ENCODE measurements around the gene ACOXL.

ACOXL gene

GRCh38 chr2:111165084-111165483, 432.7 kb downstream of the ACOXL start:
- TF ChIP-seq CTCF (IDR thresholded peaks at IDR 0.05; ENCODE audit: control insufficient read depth, extremely low read depth, insufficient read depth), result no peak
- no peak for DNase-seq (ENCODE audit: low read depth)
- H3K4me3 ChIP-seq (ENCODE audit: low read depth, low read length), result no peak overlapping the region

GRCh38 chr2:111166115-111166514, 433.7 kb downstream of the ACOXL start:
- TF ChIP-seq CTCF (IDR thresholded peaks at IDR 0.05; ENCODE audit: control insufficient read depth, extremely low read depth, insufficient read depth), result no peak
- no peak for DNase-seq (ENCODE audit: low read depth)
- H3K4me3 ChIP-seq (ENCODE audit: low read depth, low read length), result no peak overlapping the region

- H3K4me3 ChIP-seq (ENCODE audit: low read depth, low read length), result no peak overlapping the region
- TF ChIP-seq CTCF (IDR thresholded peaks at IDR 0.05; ENCODE audit: control insufficient read depth, extremely low read depth, insufficient read depth), result no peak
- DNase-seq (ENCODE audit: low read depth), result no peak
These were observed 434.9 kb downstream of the ACOXL start for GRCh38 chr2:111167076-111167862.

GRCh38 chr2:111167863-111168162, 435.4 kb downstream of the ACOXL start:
- TF ChIP-seq CTCF (IDR thresholded peaks at IDR 0.05; ENCODE audit: control insufficient read depth, extremely low read depth, insufficient read depth), result no peak
- DNase-seq (ENCODE audit: low read depth), result no peak
- no peak overlapping the region for H3K4me3 ChIP-seq (ENCODE audit: low read depth, low read length)

Data from LNCaP clone FGC (cell line).